ENCODE data around the gene HES2. TPM values are rescaled to one million over a fixed set of nuclear protein-coding genes. Genes with fewer than 3 reads are reported as not detected.

HES2 gene
- total and polyA plus RNA-seq, 9 of the 15 experiments (the other 6 are each of a cell fraction or from before 2014, with no cell fraction given), result 0.05 to 0.18 (median 0.07) TPM; not detected in 4

DNA sequence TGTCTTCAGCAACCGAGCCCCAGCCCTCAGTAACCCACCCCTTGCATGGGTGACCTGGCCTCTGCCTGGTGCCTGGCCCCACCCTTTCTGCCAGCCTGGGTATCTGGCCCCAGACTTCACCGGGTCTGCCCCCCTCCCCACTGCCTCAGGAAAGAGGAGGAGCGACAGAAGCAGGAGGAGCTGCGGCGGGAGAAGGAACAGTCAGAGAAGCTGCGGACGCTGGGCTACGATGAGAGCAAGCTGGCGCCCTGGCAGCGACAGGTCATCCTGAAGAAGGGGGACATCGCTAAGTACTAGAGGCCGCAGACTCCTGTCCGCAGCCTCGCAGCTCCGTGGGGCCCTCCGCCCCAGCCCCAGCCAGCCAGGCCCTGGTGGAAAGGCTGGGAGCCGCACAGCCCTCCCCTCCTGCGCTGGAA, 40.1 kb upstream of the HES2 start:
- no TSS peak for BruUV-seq (replicated peaks)
- ATAC-seq (peak; percentile 19; the same call in 2 of the 3 replicates), FAIRE-seq (no peak), DNase-seq (ENCODE audit: extremely low read depth in 1 of 4, low spot score in 3 of 4) (peak in 3 of 4 experiments; percentile 38 to 58 (median 50))
- intact Hi-C loops (cut with micrococcal nuclease) (no loop called here), in situ Hi-C loops (cut with MboI) (no loop called here)
- Histone ChIP-seq H3K27ac (ENCODE audit: extremely low read depth, low read depth, low read length) (no peak overlapping the region), H3K79me2 (ENCODE audit: control insufficient read depth, insufficient read depth, low read length) (no peaks in the 10 kb centered on the region), H3K4me1 (replicated peaks in 1 of 2; ENCODE audit: control insufficient read depth in 2 of 2, insufficient read depth in 2 of 2, low read length in 2 of 2) (peaks cover 0 to 47% of the 10 kb centered on the region in 2 experiments; a peak in 2 of 5 replicates), H3K9ac (ENCODE audit: insufficient read depth in 1 of 2, low read depth in 2 of 2, low read length in 2 of 2) (peak overlapping the region in 1 of 2 experiments; percentile 50; a peak in 1 of 4 replicates), H3K9me1 (ENCODE audit: control insufficient read depth, insufficient read depth, low read length) (no peaks in the 10 kb centered on the region), H3K4me3 (no peak overlapping the region), H4K20me1 (replicated peaks; ENCODE audit: control insufficient read depth, insufficient read depth, low read length) (peaks cover 23% of the 10 kb centered on the region), H3K36me3 (ENCODE audit: control insufficient read depth, insufficient read depth, low read length) (no peaks in the 10 kb centered on the region), H3K4me2 (ENCODE audit: insufficient read depth, low read length) (no peak overlapping the region), H2AFZ (ENCODE audit: low read depth, low read length) (no peak overlapping the region), H3K9me3 (replicated peaks; ENCODE audit: control insufficient read depth, insufficient read depth, low read depth, low read length) (no peaks in the 10 kb centered on the region), H3K27me3 (ENCODE audit: control insufficient read depth in 2 of 2, insufficient read depth in 2 of 2, low read length in 2 of 2) (peaks cover 52 to 75% of the 10 kb centered on the region in 2 experiments)
- TF ChIP-seq MTA2 (IDR thresholded peaks at IDR 0.05; ENCODE audit: low read depth) (no peak), PCBP1 (IDR thresholded peaks at IDR 0.05; ENCODE audit: low read depth, low read length, poor library complexity, severe bottlenecking) (peak; percentile 69), FOXP1 (CRISPR knock-in tag; IDR thresholded peaks at IDR 0.05) (0 out of 2 replicates have a peak, but pooled peaks have one; percentile 39)
- CTCF ChIA-PET (ENCODE audit: low intra/inter-chr PET ratio), result no interaction called here
- POLR2A ChIA-PET, result interaction anchor here (0.7 kb wide), 1 partner anchor 9 kb away, joined by 3 read pairs; no protein-coding TSS in a partner anchor
- WGBS (ENCODE audit: insufficient coverage, low coverage, missing lambda C conversion rate), result 4% methylated on average over 18 of the region's 18 CpGs

DNA sequence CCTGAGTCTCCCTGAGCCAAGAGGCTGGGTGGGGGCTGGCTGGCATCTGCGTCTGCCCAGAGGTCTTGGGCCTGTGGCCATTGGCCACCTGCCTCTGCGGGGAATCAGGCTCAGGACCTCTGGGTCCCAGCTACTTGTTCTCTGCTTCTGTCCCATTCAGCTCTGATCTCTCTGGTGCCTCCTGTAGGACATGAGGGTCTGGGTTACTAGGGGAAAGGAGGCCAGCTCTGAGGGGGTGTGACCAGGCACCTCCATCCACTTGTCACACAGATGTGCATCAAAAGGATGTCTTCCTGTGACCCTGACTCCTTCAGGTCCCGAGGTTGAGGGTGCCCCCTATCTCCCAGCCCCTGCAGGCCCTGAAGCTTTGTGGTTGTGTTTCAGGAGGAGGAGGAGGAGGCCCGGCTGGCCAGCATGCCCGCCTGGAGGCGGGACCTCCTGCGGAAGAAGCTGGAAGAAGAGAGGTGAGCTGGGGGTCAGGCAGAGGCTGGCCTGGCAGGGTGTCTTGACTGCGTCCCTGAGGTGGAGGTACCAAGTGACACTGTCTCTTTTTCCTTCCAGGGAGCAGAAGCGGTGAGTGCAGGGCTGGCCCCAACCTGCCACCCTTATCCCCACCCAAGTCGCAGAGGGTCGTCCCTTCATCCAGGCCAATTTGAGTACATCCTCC, 37.2 kb upstream of the HES2 start:
- in situ Hi-C loops (cut with MboI), result no loop called here
- no peak overlapping the region for H3K4me3 ChIP-seq
- H3K9me1 ChIP-seq (ENCODE audit: control insufficient read depth, insufficient read depth, low read length), result no peaks in the 10 kb centered on the region
- H3K79me2 ChIP-seq (ENCODE audit: control insufficient read depth, insufficient read depth, low read length), result no peaks in the 10 kb centered on the region
- no peak overlapping the region for H3K4me2 ChIP-seq (ENCODE audit: insufficient read depth, low read length)
- H4K20me1 ChIP-seq (replicated peaks; ENCODE audit: control insufficient read depth, insufficient read depth, low read length), result peaks cover 11% of the 10 kb centered on the region; the same call in 1 of the 2 replicates
- intact Hi-C loops (cut with micrococcal nuclease), result no loop called here
- no peak overlapping the region for H2AFZ ChIP-seq (ENCODE audit: low read depth, low read length)
- ATAC-seq (peak; percentile 63), DNase-seq (ENCODE audit: extremely low read depth in 1 of 4, low spot score in 3 of 4) (no peak), FAIRE-seq (peak; percentile 83)
- H3K9me3 ChIP-seq (replicated peaks; ENCODE audit: control insufficient read depth, insufficient read depth, low read depth, low read length), result no peaks in the 10 kb centered on the region
- no peaks in the 10 kb centered on the region for H3K36me3 ChIP-seq (ENCODE audit: control insufficient read depth, insufficient read depth, low read length)
- 3% methylated on average over 11 of the region's 11 CpGs for WGBS (ENCODE audit: insufficient coverage, low coverage, missing lambda C conversion rate)
- peaks cover 37 to 81% of the 10 kb centered on the region in 2 experiments for H3K27me3 ChIP-seq (ENCODE audit: control insufficient read depth in 2 of 2, insufficient read depth in 2 of 2, low read length in 2 of 2)
- H3K4me1 ChIP-seq (replicated peaks in 1 of 2; ENCODE audit: control insufficient read depth in 2 of 2, insufficient read depth in 2 of 2, low read length in 2 of 2), result peaks cover 0 to 49% of the 10 kb centered on the region in 2 experiments; a peak in 2 of 5 replicates
- no peak overlapping the region for H3K27ac ChIP-seq (ENCODE audit: extremely low read depth, low read depth, low read length)
- POLR2A ChIA-PET, result interaction anchor here (0.5 to 1.5 kb wide), 3 partner anchors 11 to 43 kb away, joined by 3 to 4 read pairs (median 4); no protein-coding TSS in a partner anchor
- H3K9ac ChIP-seq (ENCODE audit: insufficient read depth in 1 of 2, low read depth in 2 of 2, low read length in 2 of 2), result peak overlapping the region in 1 of 2 experiments; percentile 26; a peak in 1 of 4 replicates
- CTCF ChIA-PET (ENCODE audit: low intra/inter-chr PET ratio), result no interaction called here
- no TSS peak for BruUV-seq (replicated peaks)
- TF ChIP-seq HSF4 (CRISPR knock-in tag; IDR thresholded peaks at IDR 0.05; ENCODE audit: borderline replicate concordance), result no peak
- TF ChIP-seq STAG1 (CRISPR knock-in tag; IDR thresholded peaks at IDR 0.05; ENCODE audit: borderline replicate concordance), result no peak
- no peak for TF ChIP-seq ZNF75A (CRISPR knock-in tag; IDR thresholded peaks at IDR 0.05)
- TF ChIP-seq, protein P1, sequence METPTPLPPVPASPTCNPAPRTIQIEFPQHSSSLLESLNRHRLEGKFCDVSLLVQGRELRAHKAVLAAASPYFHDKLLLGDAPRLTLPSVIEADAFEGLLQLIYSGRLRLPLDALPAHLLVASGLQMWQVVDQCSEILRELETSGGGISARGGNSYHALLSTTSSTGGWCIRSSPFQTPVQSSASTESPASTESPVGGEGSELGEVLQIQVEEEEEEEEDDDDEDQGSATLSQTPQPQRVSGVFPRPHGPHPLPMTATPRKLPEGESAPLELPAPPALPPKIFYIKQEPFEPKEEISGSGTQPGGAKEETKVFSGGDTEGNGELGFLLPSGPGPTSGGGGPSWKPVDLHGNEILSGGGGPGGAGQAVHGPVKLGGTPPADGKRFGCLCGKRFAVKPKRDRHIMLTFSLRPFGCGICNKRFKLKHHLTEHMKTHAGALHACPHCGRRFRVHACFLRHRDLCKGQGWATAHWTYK (CRISPR knock-in tag; IDR thresholded peaks at IDR 0.05), result no peak
- no peak for TF ChIP-seq FOS (IDR thresholded peaks at IDR 0.05; ENCODE audit: extremely low read depth, insufficient read length)
- TF ChIP-seq, protein P2, sequence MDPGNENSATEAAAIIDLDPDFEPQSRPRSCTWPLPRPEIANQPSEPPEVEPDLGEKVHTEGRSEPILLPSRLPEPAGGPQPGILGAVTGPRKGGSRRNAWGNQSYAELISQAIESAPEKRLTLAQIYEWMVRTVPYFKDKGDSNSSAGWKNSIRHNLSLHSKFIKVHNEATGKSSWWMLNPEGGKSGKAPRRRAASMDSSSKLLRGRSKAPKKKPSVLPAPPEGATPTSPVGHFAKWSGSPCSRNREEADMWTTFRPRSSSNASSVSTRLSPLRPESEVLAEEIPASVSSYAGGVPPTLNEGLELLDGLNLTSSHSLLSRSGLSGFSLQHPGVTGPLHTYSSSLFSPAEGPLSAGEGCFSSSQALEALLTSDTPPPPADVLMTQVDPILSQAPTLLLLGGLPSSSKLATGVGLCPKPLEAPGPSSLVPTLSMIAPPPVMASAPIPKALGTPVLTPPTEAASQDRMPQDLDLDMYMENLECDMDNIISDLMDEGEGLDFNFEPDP (CRISPR knock-in tag; IDR thresholded peaks at IDR 0.05), result no peak

Data from K562 (cell line).